ENCODE measurements around the gene AGPS. TPM values are rescaled to one million over a fixed set of nuclear protein-coding genes. Genes with fewer than 3 reads are reported as not detected.

AGPS gene
- polyA plus RNA-seq, 1 of the 3 experiments (the other 2 are of a cell fraction), result 10.9 TPM

GRCh38 chr2:177592945-177593344, 200.4 kb downstream of the AGPS start:
- no peaks in the 10 kb centered on the region for H3K27me3 ChIP-seq (ENCODE audit: insufficient read depth)
- H3K9me2 ChIP-seq, result no peaks in the 10 kb centered on the region
- H3K9ac ChIP-seq, result no peak overlapping the region
- H3F3A ChIP-seq (replicated peaks; ENCODE audit: insufficient read depth), result no peaks in the 10 kb centered on the region
- ChIA-PET POLR2A (no interaction called here), CTCF (interaction anchor here (5.5 kb wide), 1 partner anchor 11 kb away, joined by 28 read pairs; no protein-coding TSS in a partner anchor)
- no peak overlapping the region for H3K4me3 ChIP-seq (ENCODE audit: low read depth in 2 of 2, low read length in 1 of 2)
- no peak overlapping the region for H2AFZ ChIP-seq (ENCODE audit: low read depth)
- no peak overlapping the region for H3K4me2 ChIP-seq
- H3K9me3 ChIP-seq, result no peaks in the 10 kb centered on the region
- DNase-seq, result no peak
- H4K20me1 ChIP-seq (ENCODE audit: insufficient read depth), result no peaks in the 10 kb centered on the region
- H3K27ac ChIP-seq (ENCODE audit: low read depth in 2 of 2, low read length in 1 of 2), result no peak overlapping the region
- H3K36me3 ChIP-seq (replicated peaks in 1 of 2; ENCODE audit: control insufficient read depth in 1 of 2, insufficient read depth in 2 of 2, low read length in 1 of 2), result no peaks in the 10 kb centered on the region
- no peaks in the 10 kb centered on the region for H3K79me2 ChIP-seq (ENCODE audit: insufficient read depth)
- TF ChIP-seq EZH2phosphoT487 (IDR thresholded peaks at IDR 0.05; ENCODE audit: borderline replicate concordance, low read depth) (no peak), FOSL2 (IDR thresholded peaks at IDR 0.05; ENCODE audit: borderline replicate concordance, low read depth) (no peak), TAF1 (IDR thresholded peaks at IDR 0.05; ENCODE audit: borderline replicate concordance, low read depth, low read length) (no peak), REST (IDR thresholded peaks at IDR 0.05; ENCODE audit: low read depth, low read length) (no peak), USF2 (IDR thresholded peaks at IDR 0.05; ENCODE audit: borderline replicate concordance, low read depth, low read length) (no peak), MXI1 (IDR thresholded peaks at IDR 0.05; ENCODE audit: low read depth, low read length) (no peak), GATA2 (CRISPR knock-in tag; IDR thresholded peaks at IDR 0.05) (no peak), YY1 (IDR thresholded peaks at IDR 0.05; ENCODE audit: low read depth) (no peak), FOXJ3 (CRISPR knock-in tag; IDR thresholded peaks at IDR 0.05) (no peak)
- TF ChIP-seq, protein P1, sequence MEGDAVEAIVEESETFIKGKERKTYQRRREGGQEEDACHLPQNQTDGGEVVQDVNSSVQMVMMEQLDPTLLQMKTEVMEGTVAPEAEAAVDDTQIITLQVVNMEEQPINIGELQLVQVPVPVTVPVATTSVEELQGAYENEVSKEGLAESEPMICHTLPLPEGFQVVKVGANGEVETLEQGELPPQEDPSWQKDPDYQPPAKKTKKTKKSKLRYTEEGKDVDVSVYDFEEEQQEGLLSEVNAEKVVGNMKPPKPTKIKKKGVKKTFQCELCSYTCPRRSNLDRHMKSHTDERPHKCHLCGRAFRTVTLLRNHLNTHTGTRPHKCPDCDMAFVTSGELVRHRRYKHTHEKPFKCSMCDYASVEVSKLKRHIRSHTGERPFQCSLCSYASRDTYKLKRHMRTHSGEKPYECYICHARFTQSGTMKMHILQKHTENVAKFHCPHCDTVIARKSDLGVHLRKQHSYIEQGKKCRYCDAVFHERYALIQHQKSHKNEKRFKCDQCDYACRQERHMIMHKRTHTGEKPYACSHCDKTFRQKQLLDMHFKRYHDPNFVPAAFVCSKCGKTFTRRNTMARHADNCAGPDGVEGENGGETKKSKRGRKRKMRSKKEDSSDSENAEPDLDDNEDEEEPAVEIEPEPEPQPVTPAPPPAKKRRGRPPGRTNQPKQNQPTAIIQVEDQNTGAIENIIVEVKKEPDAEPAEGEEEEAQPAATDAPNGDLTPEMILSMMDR (IDR thresholded peaks at IDR 0.05), result no peak
- H3K4me1 ChIP-seq (ENCODE audit: control insufficient read depth in 1 of 2, insufficient read depth in 2 of 2, low read depth in 1 of 2, low read length in 1 of 2), result peaks cover 0 to 8% of the 10 kb centered on the region in 2 experiments; a peak in 2 of 4 replicates

- no peak overlapping the region for H3K27ac ChIP-seq (ENCODE audit: low read depth in 2 of 2, low read length in 1 of 2)
- H3F3A ChIP-seq (replicated peaks; ENCODE audit: insufficient read depth), result no peaks in the 10 kb centered on the region
- no peak overlapping the region for H3K4me3 ChIP-seq (ENCODE audit: low read depth in 2 of 2, low read length in 1 of 2)
- H2AFZ ChIP-seq (ENCODE audit: low read depth), result no peak overlapping the region
- H3K36me3 ChIP-seq (replicated peaks in 1 of 2; ENCODE audit: control insufficient read depth in 1 of 2, insufficient read depth in 2 of 2, low read length in 1 of 2), result no peaks in the 10 kb centered on the region
- no peaks in the 10 kb centered on the region for H4K20me1 ChIP-seq (ENCODE audit: insufficient read depth)
- CTCF ChIA-PET, result interaction anchor here (5.5 kb wide), 1 partner anchor 10 kb away, joined by 28 read pairs; no protein-coding TSS in a partner anchor
- WGBS (ENCODE audit: low lambda C conversion rate), result 41% methylated on average over 3 of the region's 3 CpGs
- H3K9ac ChIP-seq, result no peak overlapping the region
- H3K27me3 ChIP-seq (ENCODE audit: insufficient read depth), result no peaks in the 10 kb centered on the region
- H3K4me2 ChIP-seq, result no peak overlapping the region
- no peaks in the 10 kb centered on the region for H3K79me2 ChIP-seq (ENCODE audit: insufficient read depth)
- H3K4me1 ChIP-seq (ENCODE audit: control insufficient read depth in 1 of 2, insufficient read depth in 2 of 2, low read depth in 1 of 2, low read length in 1 of 2), result peaks cover 0 to 12% of the 10 kb centered on the region in 2 experiments; a peak in 2 of 4 replicates
- no peak for DNase-seq
- H3K9me2 ChIP-seq, result no peaks in the 10 kb centered on the region
- POLR2A ChIA-PET, result no interaction called here
- no peaks in the 10 kb centered on the region for H3K9me3 ChIP-seq
- TF ChIP-seq RAD21 (IDR thresholded peaks at IDR 0.05; ENCODE audit: low read length) (no peak), MXI1 (IDR thresholded peaks at IDR 0.05; ENCODE audit: low read depth, low read length) (no peak), NRF1 (IDR thresholded peaks at IDR 0.05; ENCODE audit: low read depth, low read length) (no peak), SIN3A (IDR thresholded peaks at IDR 0.05; ENCODE audit: borderline replicate concordance, low read depth, low read length) (no peak), RCOR1 (IDR thresholded peaks at IDR 0.05; ENCODE audit: low read length) (no peak), TEAD4 (IDR thresholded peaks at IDR 0.05; ENCODE audit: borderline replicate concordance, insufficient read depth) (no peak), SMC3 (IDR thresholded peaks at IDR 0.05; ENCODE audit: low read depth, low read length) (no peak), JUND (IDR thresholded peaks at IDR 0.05) (no peak), TAF1 (IDR thresholded peaks at IDR 0.05; ENCODE audit: borderline replicate concordance, low read depth, low read length) (no peak), GATA2 (CRISPR knock-in tag; IDR thresholded peaks at IDR 0.05) (no peak), NFIC (IDR thresholded peaks at IDR 0.05; ENCODE audit: borderline replicate concordance) (no peak), PBX3 (IDR thresholded peaks at IDR 0.05) (no peak)
- TF ChIP-seq, protein P2, sequence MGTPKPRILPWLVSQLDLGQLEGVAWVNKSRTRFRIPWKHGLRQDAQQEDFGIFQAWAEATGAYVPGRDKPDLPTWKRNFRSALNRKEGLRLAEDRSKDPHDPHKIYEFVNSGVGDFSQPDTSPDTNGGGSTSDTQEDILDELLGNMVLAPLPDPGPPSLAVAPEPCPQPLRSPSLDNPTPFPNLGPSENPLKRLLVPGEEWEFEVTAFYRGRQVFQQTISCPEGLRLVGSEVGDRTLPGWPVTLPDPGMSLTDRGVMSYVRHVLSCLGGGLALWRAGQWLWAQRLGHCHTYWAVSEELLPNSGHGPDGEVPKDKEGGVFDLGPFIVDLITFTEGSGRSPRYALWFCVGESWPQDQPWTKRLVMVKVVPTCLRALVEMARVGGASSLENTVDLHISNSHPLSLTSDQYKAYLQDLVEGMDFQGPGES (IDR thresholded peaks at IDR 0.05; ENCODE audit: low read depth, low read length), result no peak
Observed at GRCh38 chr2:177593402-177593801, 200.8 kb downstream of the AGPS start.

Measured in SK-N-SH (cell line).